Neural progenitor cell (in vitro differentiated cells): ENCODE data around the gene MAN2A1. TPM values are rescaled to one million over a fixed set of nuclear protein-coding genes. Genes with fewer than 3 reads are reported as not detected.

Experiments
- DNase-seq: peaks from one replicate; pipeline ENCODE4 v3.0.0-alpha.2; 2016; ENCODE audit warnings: low spot score
- H2AFZ ChIP-seq: fragments of 200-600 bp; sonication (generic); replicated peaks from 2 replicates; pipeline ENCODE4 v1.6.1; 2016; ENCODE audit warnings: antibody characterized with exemption
- H3F3A ChIP-seq: fragments of 200-600 bp; sonication (generic); 2 replicates; pipeline ENCODE4 v1.6.1; 2016; ENCODE audit warnings: antibody characterized with exemption, low read depth
- H3K27ac ChIP-seq: fragments of 200-600 bp; sonication (generic); 2 replicates; pipeline ENCODE4 v1.5.1; 2016; ENCODE audit warnings: mild to moderate bottlenecking
- H3K27me3 ChIP-seq: fragments of 200-600 bp; sonication (generic); 2 replicates; pipeline ENCODE4 v1.6.1; 2016; ENCODE audit warnings: mild to moderate bottlenecking, moderate library complexity
- H3K36me3 ChIP-seq: fragments of 200-600 bp; sonication (generic); 2 replicates; pipeline ENCODE4 v1.5.1; 2016
- H3K4me1 ChIP-seq: fragments of 200-600 bp; sonication (generic); 2 replicates; pipeline ENCODE4 v1.6.1; 2016; ENCODE audit warnings: mixed run types
- H3K4me2 ChIP-seq: fragments of 200-600 bp; sonication (generic); 2 replicates; pipeline ENCODE4 v1.6.1; 2016
- H3K4me3 ChIP-seq: fragments of 200-600 bp; sonication (generic); 2 replicates; pipeline ENCODE4 v1.5.1; 2016
- H3K79me2 ChIP-seq: fragments of 200-600 bp; sonication (generic); 2 replicates; pipeline ENCODE4 v1.6.1; 2016; ENCODE audit warnings: low read depth
- H3K9ac ChIP-seq: fragments of 200-600 bp; sonication (generic); 2 replicates; pipeline ENCODE4 v1.6.1; 2016
- H3K9me3 ChIP-seq: fragments of 200-600 bp; sonication (generic); 2 replicates; pipeline ENCODE4 v1.5.1; 2016; ENCODE audit warnings: low read depth
- H4K20me1 ChIP-seq: fragments of 200-600 bp; sonication (generic); 2 replicates; pipeline ENCODE4 v1.6.1; 2016; ENCODE audit warnings: low read depth
- H3K27ac Mint-ChIP-seq: 3 replicates; pipeline ENCODE4 v1.8.0; 2021; ENCODE audit warnings: mixed read lengths
- H3K27me3 Mint-ChIP-seq: 2 replicates; pipeline ENCODE4 v1.8.0; 2022; ENCODE audit warnings: low read depth, mild to moderate bottlenecking, inconsistent platforms, moderate library complexity, mixed read lengths; ENCODE audit not compliant: insufficient read depth
- H3K36me3 Mint-ChIP-seq: 3 replicates; pipeline ENCODE4 v1.8.0; 2021; ENCODE audit warnings: mixed read lengths
- H3K4me1 Mint-ChIP-seq: 3 replicates; pipeline ENCODE4 v1.8.0; 2021; ENCODE audit warnings: mixed read lengths
- H3K4me3 Mint-ChIP-seq: 3 replicates; pipeline ENCODE4 v1.8.0; 2021; ENCODE audit warnings: mild to moderate bottlenecking, moderate library complexity, mixed read lengths
- H3K9me3 Mint-ChIP-seq: 3 replicates; pipeline ENCODE4 v1.8.0; 2020; ENCODE audit warnings: mixed read lengths
- CTCF ChIP-seq: fragments of 200-600 bp; sonication (generic); IDR thresholded peaks from 2 replicates; pipeline ENCODE4 v1.5.1; 2017; ENCODE audit warnings: antibody characterized with exemption, mild to moderate bottlenecking
- EZH2 ChIP-seq: fragments of 200-600 bp; sonication (generic); IDR thresholded peaks from 2 replicates; pipeline ENCODE4 v1.6.1; 2017; ENCODE audit warnings: antibody characterized with exemption, mild to moderate bottlenecking, moderate library complexity
- EZH2phosphoT487 ChIP-seq: fragments of 200-600 bp; sonication (generic); IDR thresholded peaks from 2 replicates; pipeline ENCODE4 v1.6.1; 2017; ENCODE audit warnings: antibody characterized with exemption
- total RNA-seq: library from RNA; depleted of rRNA; stranded (reverse); fragments of >200 nt; gene quantifications from 2 replicates; pipeline ENCODE4 v1.2.3, GENCODE V29; 2015; ENCODE audit warnings: low replicate concordance

MAN2A1 gene
- total RNA-seq, 1 donor from 2014 or later: 130 TPM

GRCh38 chr5:109678447-109678846 lies 11.3 kb upstream of the MAN2A1 start:
- Histone ChIP-seq H3K79me2 (no peaks in the 10 kb centered on the region), H4K20me1 (no peaks in the 10 kb centered on the region), H3K27ac (no peak overlapping the region), H3K4me2 (no peak overlapping the region), H3K27me3 (no peaks in the 10 kb centered on the region), H2AFZ (no peak overlapping the region), H3K36me3 (no peaks in the 10 kb centered on the region), H3K4me3 (no peak overlapping the region), H3K9ac (no peak overlapping the region), H3F3A (no peaks in the 10 kb centered on the region), H3K4me1 (peaks cover 5% of the 10 kb centered on the region), H3K9me3 (no peaks in the 10 kb centered on the region)
- Mint-ChIP-seq H3K27me3 (peaks cover 2% of the 10 kb centered on the region), H3K4me3 (no peak overlapping the region), H3K27ac (peak overlapping the region; percentile 14), H3K4me1 (peaks cover 6% of the 10 kb centered on the region), H3K9me3 (no peaks in the 10 kb centered on the region), H3K36me3 (no peaks in the 10 kb centered on the region)
- DNase-seq: no peak
- TF ChIP-seq CTCF: no peak
- no peak for TF ChIP-seq EZH2
- no peak for TF ChIP-seq EZH2phosphoT487

GRCh38 chr5:109681763-109682162 lies 8.0 kb upstream of the MAN2A1 start:
- no peaks in the 10 kb centered on the region for H3K79me2 ChIP-seq
- no peak overlapping the region for H3K27ac Mint-ChIP-seq
- no peaks in the 10 kb centered on the region for H3K27me3 ChIP-seq
- no peak overlapping the region for H3K4me3 ChIP-seq
- H3K36me3 Mint-ChIP-seq: no peaks in the 10 kb centered on the region
- peaks cover 5% of the 10 kb centered on the region for H3K4me1 ChIP-seq
- no peak overlapping the region for H3K27ac ChIP-seq
- H3K9me3 ChIP-seq: no peaks in the 10 kb centered on the region
- no peaks in the 10 kb centered on the region for H4K20me1 ChIP-seq
- no peaks in the 10 kb centered on the region for H3F3A ChIP-seq
- H3K4me1 Mint-ChIP-seq: peaks cover 6% of the 10 kb centered on the region
- H3K4me2 ChIP-seq: no peak overlapping the region
- H3K9ac ChIP-seq: no peak overlapping the region
- H3K36me3 ChIP-seq: no peaks in the 10 kb centered on the region
- no peak for DNase-seq
- no peak for TF ChIP-seq EZH2
- H3K27me3 Mint-ChIP-seq: no peaks in the 10 kb centered on the region
- no peak overlapping the region for H3K4me3 Mint-ChIP-seq
- H3K9me3 Mint-ChIP-seq: peaks cover 6% of the 10 kb centered on the region
- no peak overlapping the region for H2AFZ ChIP-seq

GRCh38 chr5:109682383-109682782 lies 7.3 kb upstream of the MAN2A1 start:
- no peaks in the 10 kb centered on the region for H3K27me3 Mint-ChIP-seq
- H3K27ac Mint-ChIP-seq: no peak overlapping the region
- Histone ChIP-seq H3K36me3 (no peaks in the 10 kb centered on the region), H4K20me1 (no peaks in the 10 kb centered on the region), H3K9ac (no peak overlapping the region), H3K4me1 (peaks cover 5% of the 10 kb centered on the region), H3K27ac (no peak overlapping the region), H3K79me2 (no peaks in the 10 kb centered on the region), H3K4me2 (no peak overlapping the region), H2AFZ (peak overlapping the region; percentile 14), H3F3A (no peaks in the 10 kb centered on the region), H3K27me3 (no peaks in the 10 kb centered on the region), H3K4me3 (no peak overlapping the region), H3K9me3 (no peaks in the 10 kb centered on the region)
- DNase-seq: peak; percentile 23
- peaks cover 6% of the 10 kb centered on the region for H3K4me1 Mint-ChIP-seq
- no peaks in the 10 kb centered on the region for H3K36me3 Mint-ChIP-seq
- H3K4me3 Mint-ChIP-seq: no peak overlapping the region
- TF ChIP-seq CTCF (no peak), EZH2phosphoT487 (no peak), EZH2 (no peak)
- peaks cover 6% of the 10 kb centered on the region for H3K9me3 Mint-ChIP-seq

- Mint-ChIP-seq H3K9me3 (peaks cover 14% of the 10 kb centered on the region), H3K36me3 (no peaks in the 10 kb centered on the region), H3K4me3 (no peak overlapping the region)
Observed at GRCh38 chr5:109685916-109686315, 3.8 kb upstream of the MAN2A1 start.

More at GRCh38 chr5:109685916-109686315, 3.8 kb upstream of the MAN2A1 start:
- TF ChIP-seq CTCF (no peak), EZH2 (no peak), EZH2phosphoT487 (no peak)
- Mint-ChIP-seq H3K4me1 (no peaks in the 10 kb centered on the region), H3K27me3 (no peaks in the 10 kb centered on the region), H3K27ac (no peak overlapping the region)
- peaks cover 5% of the 10 kb centered on the region for H3K4me1 ChIP-seq
- no peak overlapping the region for H3K4me2 ChIP-seq
- H3K9me3 ChIP-seq: no peaks in the 10 kb centered on the region
- H4K20me1 ChIP-seq: no peaks in the 10 kb centered on the region
- no peaks in the 10 kb centered on the region for H3K27me3 ChIP-seq
- no peaks in the 10 kb centered on the region for H3K36me3 ChIP-seq
- no peak for DNase-seq
- H3F3A ChIP-seq: peaks cover 15% of the 10 kb centered on the region
- H3K79me2 ChIP-seq: peaks cover 12% of the 10 kb centered on the region
- no peak overlapping the region for H3K27ac ChIP-seq
- no peak overlapping the region for H3K4me3 ChIP-seq
- H3K9ac ChIP-seq: no peak overlapping the region
- H2AFZ ChIP-seq: no peak overlapping the region
